GM19239 (cell line): ENCODE data around the gene TAF3.
"Not testable (repeated sequence)": the region's sequence is repeated elsewhere in the genome, so short reads cannot be mapped to it uniquely, and the experiment has no call there.

Experiments used
- DNase-seq: peaks from one replicate; pipeline ENCODE4 v3.0.0; 2011; ENCODE audit warnings: low spot score; ENCODE audit not compliant: insufficient read length
- FAIRE-seq: peaks from 2 replicates; lab custom pipeline; 2011; peaks lifted over from hg19 to GRCh38; lab: Jason Lieb, UNC

TAF3 gene

DNA sequence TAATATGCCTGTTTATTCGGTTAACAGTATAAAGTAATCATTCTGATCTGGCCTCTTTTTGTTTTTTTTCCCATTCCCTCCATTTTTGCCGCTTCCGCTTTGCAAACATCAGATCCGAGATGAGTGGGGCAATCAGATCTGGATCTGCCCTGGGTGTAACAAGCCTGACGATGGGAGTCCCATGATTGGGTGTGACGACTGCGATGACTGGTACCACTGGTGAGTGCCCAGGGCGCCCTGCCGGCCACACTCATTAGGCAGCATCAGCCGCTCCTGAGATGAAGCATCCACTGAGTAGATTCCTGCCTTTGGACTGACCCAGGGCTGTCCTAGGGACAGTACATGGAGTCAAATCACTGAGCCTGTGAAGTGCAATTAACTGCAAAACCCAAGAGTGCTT lies 195.3 kb downstream of the TAF3 start:
- no peak for DNase-seq
- FAIRE-seq, result no peak

- DNase-seq, result no peak
- FAIRE-seq, result no peak
Measured at GRCh38 chr10:8014649-8015048, 196.3 kb downstream of the TAF3 start.

DNA sequence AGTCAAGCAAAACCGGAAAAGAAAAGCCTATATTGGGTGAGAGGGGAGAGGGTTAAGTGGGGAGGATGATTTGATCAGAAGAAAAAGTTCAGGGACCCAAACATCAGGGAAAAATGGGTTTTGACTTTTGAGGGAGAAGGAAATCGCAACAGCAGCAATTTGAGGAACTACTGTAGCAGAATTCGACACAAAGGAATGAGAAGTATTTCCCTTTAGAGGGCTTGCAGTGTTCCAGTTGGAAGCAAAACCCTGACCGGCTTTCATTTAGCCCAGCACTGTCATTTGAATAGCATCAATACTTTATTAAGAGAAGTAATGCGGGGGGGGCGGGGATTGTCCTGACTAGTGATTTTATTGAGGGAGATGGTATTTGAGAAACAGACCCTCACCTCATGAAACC lies 199.0 kb downstream of the TAF3 start:
- FAIRE-seq (no peak), DNase-seq (no peak)

- FAIRE-seq (no peak), DNase-seq (no peak)
Measured at GRCh38 chr10:8023321-8023720, 205.0 kb downstream of the TAF3 start.

DNA sequence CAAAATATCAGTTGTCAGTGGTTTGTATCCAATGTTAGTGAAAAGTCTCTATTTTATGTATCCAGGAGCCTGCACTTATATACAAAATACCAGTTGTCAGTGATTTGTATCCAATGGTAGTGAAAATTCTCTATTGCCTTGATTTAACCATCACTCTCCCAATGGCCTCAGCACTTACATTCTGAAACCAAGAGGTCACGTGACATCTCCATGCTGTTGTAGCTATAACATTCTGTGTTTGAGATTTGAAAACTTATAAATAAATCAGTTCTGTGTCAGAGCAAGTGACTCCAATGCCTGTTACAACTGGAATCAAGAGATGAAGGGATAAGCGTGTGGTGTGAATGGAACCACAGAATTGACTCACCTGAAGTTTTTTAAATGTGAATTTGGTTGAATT lies 205.5 kb downstream of the TAF3 start:
- no peak for FAIRE-seq

GRCh38 chr10:8026349-8027259 lies 208.3 kb downstream of the TAF3 start:
- DNase-seq, result no peak
- FAIRE-seq, result no peak

More for the DNA sequence above, 205.5 kb downstream of the TAF3 start:
- DNase-seq, result no peak

DNA sequence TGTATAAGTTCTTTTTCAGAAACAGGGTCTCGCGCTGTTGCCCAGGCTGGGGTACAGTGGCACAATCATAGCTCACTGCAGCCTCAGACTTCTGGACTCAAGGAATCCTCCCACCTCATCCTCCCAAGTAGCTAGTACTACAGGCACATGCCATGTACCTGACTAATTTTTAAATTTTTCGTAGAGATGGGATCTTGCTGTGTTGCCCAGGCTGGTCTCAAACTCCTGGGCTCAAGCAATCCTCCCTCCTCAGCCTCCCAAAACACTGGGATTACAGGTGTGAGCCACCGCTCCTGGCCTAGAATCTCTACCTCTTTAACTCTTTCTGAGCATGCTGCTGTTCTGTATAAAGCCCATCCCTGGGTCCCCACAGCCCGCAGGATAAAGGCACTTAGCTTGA lies 212.9 kb downstream of the TAF3 start:
- not testable (repeated sequence) for DNase-seq, FAIRE-seq

- no peak for FAIRE-seq
- no peak for DNase-seq
Measured at GRCh38 chr10:8032558-8032957, 214.3 kb downstream of the TAF3 start.

- FAIRE-seq, result no peak
Measured at GRCh38 chr10:8033812-8034465, 215.6 kb downstream of the TAF3 start.

DNA sequence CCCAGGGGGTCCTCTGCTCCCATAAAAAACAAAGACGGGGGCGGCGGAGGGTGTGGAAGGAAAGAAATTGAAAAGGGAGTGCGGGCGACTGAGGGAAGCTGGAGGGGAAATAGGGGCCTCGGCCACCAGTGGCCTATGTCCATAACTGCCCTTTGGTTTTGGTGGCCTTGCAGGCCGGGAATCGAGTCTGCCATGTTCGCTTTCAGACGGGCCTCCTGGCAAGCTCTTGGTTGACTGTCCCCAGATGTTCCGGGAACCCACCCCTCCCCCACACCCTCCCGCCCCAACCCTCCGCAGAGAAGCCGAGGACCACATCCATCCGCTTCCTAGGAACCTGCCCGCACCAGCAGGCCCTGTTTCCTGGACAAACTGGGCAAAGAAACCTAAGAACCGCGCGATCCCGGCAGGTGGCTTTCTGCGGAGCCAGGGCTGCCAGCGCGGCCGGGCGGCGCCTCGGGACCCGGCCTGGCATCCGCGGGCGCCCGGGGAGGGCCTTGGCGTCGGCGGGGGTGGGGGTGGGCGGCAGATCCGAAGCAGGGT lies 216.2 kb downstream of the TAF3 start:
- FAIRE-seq (no peak), DNase-seq (no peak)

More at GRCh38 chr10:8033812-8034465, 215.6 kb downstream of the TAF3 start:
- no peak for DNase-seq

DNA sequence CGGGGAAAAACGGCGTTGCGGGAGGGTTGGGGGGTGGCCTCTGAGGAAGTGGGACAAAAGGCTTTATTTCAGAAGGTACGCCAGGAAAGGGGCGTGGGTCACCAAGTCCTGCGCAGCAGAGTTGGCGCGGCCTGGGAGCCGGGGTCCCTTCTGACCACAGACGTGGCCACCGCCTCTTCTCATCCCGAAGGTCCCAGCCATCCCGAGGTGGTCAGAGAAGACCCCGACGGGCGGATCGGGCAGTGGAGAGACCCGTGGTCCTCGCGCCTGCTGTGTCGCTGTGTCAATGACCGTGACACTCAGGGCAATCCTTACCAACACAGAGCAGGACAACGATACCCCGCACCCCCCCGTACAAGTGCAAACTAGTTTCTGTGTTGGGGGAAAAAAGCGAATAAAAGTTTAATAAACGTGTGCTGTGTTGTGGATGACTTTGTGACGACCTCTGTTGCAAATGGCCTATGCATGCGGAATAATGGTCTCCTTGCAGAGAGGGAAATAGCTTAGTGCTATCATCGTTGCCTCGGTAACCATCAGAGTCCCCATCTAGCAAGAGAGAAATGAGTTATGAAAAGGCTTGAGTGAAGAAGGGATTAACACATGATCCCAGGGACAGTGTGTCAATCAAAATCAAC lies 216.8 kb downstream of the TAF3 start:
- DNase-seq (no peak), FAIRE-seq (no peak)

- DNase-seq (no peak), FAIRE-seq (no peak)
Measured at GRCh38 chr10:8035641-8036470, 217.6 kb downstream of the TAF3 start.

GRCh38 chr10:8036506-8037198 lies 218.3 kb downstream of the TAF3 start:
- DNase-seq (no peak), FAIRE-seq (no peak)

DNA sequence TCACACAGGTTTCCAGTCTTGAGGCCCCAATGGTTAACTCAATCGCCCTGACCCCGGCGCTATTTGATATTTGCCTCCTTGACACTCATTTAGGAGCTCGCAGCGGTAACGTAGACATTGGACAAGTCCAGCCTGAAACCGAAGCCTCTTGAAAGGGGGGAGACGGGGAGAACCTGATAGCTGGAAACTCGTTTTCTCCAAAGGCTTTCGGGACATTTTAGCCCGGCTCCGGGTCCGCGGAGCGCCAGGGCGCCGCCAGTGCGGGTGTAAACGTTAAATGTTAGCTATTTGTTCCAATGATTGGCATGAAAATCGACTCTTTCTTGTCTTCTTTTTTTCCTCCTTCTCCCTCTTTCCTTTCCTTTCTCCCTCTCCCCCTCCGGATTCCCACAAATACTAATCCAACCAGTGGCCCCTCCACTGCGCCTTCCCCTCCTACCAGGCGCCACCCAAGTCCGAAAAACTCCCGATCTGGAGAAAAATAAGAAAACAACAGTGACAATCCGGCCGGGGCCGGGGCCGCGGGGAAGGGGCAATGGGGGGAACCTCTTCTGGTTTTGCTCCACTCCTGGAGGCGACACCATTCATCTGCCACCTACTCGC lies 219.0 kb downstream of the TAF3 start:
- DNase-seq (no peak), FAIRE-seq (no peak)

DNA sequence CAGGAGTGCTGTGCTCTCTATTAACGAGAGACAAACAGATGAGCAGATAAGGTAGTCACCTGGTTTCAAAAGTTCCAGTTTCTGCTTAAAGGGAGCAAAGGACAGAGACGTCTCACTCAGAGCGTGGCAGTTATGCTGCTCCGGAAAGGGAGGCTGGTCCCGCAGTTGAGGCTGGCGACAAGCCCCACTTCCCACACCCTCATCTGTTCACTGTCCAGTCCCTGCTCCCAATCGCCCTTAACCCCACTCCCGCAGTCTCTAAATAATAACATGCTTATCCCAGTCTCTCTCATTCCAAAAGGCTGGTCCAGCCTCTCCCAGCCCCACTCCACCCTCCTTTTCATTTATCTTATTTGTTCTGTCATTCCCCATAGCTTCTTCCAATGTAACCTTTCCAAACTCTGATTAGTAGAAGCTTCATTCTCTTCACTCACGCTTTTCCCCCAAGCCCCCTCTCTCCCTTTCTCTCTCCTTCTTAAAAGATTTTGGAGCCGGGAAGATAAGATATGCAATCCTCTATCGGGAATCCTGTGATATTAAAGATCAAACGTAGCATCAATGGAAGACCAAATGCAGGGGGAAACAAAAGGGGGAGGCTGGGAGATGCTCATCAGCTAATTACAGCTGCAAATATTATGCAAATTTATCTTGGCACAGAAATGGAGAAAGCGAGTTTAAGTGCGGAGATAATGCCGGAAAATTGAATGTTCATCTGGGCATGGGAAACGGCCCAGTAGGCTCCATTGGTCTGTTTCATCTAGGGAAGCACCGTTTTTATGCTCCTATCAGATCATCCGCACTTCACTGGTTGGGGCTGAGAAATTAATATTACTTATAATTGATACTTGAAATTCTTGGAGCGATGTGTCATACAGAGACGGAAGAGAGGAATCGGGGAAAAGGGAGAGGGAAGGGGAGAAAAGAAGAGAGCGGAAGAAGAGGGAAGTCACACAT lies 219.9 kb downstream of the TAF3 start:
- DNase-seq (no peak), FAIRE-seq (no peak)

GRCh38 chr10:8039321-8039881 lies 221.1 kb downstream of the TAF3 start:
- FAIRE-seq (no peak), DNase-seq (no peak)

DNA sequence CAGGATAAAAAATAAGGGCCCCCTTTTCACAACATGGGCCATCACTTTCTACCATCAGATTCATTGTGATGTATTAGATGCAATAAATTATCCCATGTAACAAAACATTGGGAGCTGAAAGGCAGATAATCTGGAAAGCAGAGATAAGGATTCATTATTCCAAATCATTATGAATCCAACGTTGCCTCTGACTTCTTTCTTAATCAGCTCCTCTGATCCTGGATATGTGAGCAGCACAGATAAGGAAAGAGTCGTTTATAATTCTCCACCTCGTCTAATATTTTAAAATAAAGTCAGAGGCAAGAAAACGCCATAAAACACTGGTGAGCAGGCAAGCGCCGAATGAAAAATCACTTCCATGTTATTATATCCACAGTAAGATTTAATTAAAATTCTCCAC lies 222.3 kb downstream of the TAF3 start:
- FAIRE-seq, result no peak
- no peak for DNase-seq
